MG63 (cell line): ENCODE data around the gene FAM110D. TPM values are rescaled to one million over a fixed set of nuclear protein-coding genes. Genes with fewer than 3 reads are reported as not detected.

ENCODE experiments used
- DNase-seq: peaks from one replicate; pipeline ENCODE4 v3.0.0-alpha.2; 2020
- H3K27me3 ChIP-seq: fragments of 250-450 bp; sonication (Bioruptor Pico); 2 replicates; pipeline ENCODE4 v1.5.1; 2020; ENCODE audit warnings: mild to moderate bottlenecking, moderate library complexity
- H3K36me3 ChIP-seq: fragments of 250-450 bp; sonication (Bioruptor Pico); 2 replicates; pipeline ENCODE4 v1.5.1; 2020; ENCODE audit warnings: mild to moderate bottlenecking, moderate library complexity
- H3K4me3 ChIP-seq: fragments of 250-450 bp; sonication (Bioruptor Pico); 2 replicates; pipeline ENCODE4 v1.5.1; 2020; ENCODE audit warnings: mild to moderate bottlenecking, moderate library complexity
- H3K9me3 ChIP-seq: fragments of 250-450 bp; sonication (Bioruptor Pico); 2 replicates; pipeline ENCODE4 v1.5.1; 2020; ENCODE audit warnings: mild to moderate bottlenecking, moderate library complexity
- total RNA-seq: library from RNA; depleted of rRNA; stranded (reverse); fragments of >200 nt; shearing (Covaris generic); gene quantifications from 2 replicates; pipeline ENCODE4 v1.2.3, GENCODE V29; 2014; ENCODE audit warnings: low replicate concordance; rRNA removed

FAM110D gene
- total RNA-seq, 1 experiment from 2014 or later, result not detected

- DNase-seq, result no peak
- Histone ChIP-seq H3K27me3 (no peaks in the 10 kb centered on the region), H3K4me3 (no peak overlapping the region)
These were observed 32.9 kb downstream of the FAM110D start for GRCh38 chr1:26191739-26192138.

GRCh38 chr1:26195805-26196204 is 36.9 kb downstream of the FAM110D start:
- no peaks in the 10 kb centered on the region for H3K36me3 ChIP-seq
- DNase-seq, result no peak
- H3K4me3 ChIP-seq, result no peak overlapping the region
- H3K9me3 ChIP-seq, result no peaks in the 10 kb centered on the region
- no peaks in the 10 kb centered on the region for H3K27me3 ChIP-seq

More at GRCh38 chr1:26191739-26192138, 32.9 kb downstream of the FAM110D start:
- H3K9me3 ChIP-seq, result no peaks in the 10 kb centered on the region
- no peaks in the 10 kb centered on the region for H3K36me3 ChIP-seq

GRCh38 chr1:26197301-26197700 is 38.4 kb downstream of the FAM110D start:
- DNase-seq, result no peak
- no peak overlapping the region for H3K4me3 ChIP-seq

GRCh38 chr1:26197813-26198212 is 38.9 kb downstream of the FAM110D start:
- no peaks in the 10 kb centered on the region for H3K27me3 ChIP-seq
- H3K4me3 ChIP-seq, result no peak overlapping the region
- DNase-seq, result no peak
- H3K36me3 ChIP-seq, result no peaks in the 10 kb centered on the region
- H3K9me3 ChIP-seq, result no peaks in the 10 kb centered on the region

More at GRCh38 chr1:26197301-26197700, 38.4 kb downstream of the FAM110D start:
- no peaks in the 10 kb centered on the region for H3K27me3 ChIP-seq
- no peaks in the 10 kb centered on the region for H3K9me3 ChIP-seq
- H3K36me3 ChIP-seq, result no peaks in the 10 kb centered on the region

- Histone ChIP-seq H3K9me3 (no peaks in the 10 kb centered on the region), H3K27me3 (no peaks in the 10 kb centered on the region), H3K4me3 (no peak overlapping the region), H3K36me3 (no peaks in the 10 kb centered on the region)
- DNase-seq, result no peak
These were observed 41.5 kb downstream of the FAM110D start for GRCh38 chr1:26200413-26200812.

GRCh38 chr1:26203642-26204318 is 44.9 kb downstream of the FAM110D start:
- Histone ChIP-seq H3K9me3 (no peaks in the 10 kb centered on the region), H3K4me3 (no peak overlapping the region), H3K27me3 (no peaks in the 10 kb centered on the region), H3K36me3 (no peaks in the 10 kb centered on the region)
- no peak for DNase-seq

- Histone ChIP-seq H3K4me3 (no peak overlapping the region), H3K36me3 (no peaks in the 10 kb centered on the region), H3K27me3 (no peaks in the 10 kb centered on the region), H3K9me3 (no peaks in the 10 kb centered on the region)
- no peak for DNase-seq
These were observed 51.4 kb downstream of the FAM110D start for GRCh38 chr1:26210147-26210870.

- no peaks in the 10 kb centered on the region for H3K27me3 ChIP-seq
- H3K9me3 ChIP-seq, result no peaks in the 10 kb centered on the region
These were observed 53.8 kb downstream of the FAM110D start for GRCh38 chr1:26212726-26213125.

GRCh38 chr1:26213335-26213905 is 54.5 kb downstream of the FAM110D start:
- no peak for DNase-seq
- no peaks in the 10 kb centered on the region for H3K27me3 ChIP-seq

More at GRCh38 chr1:26212726-26213125, 53.8 kb downstream of the FAM110D start:
- Histone ChIP-seq H3K4me3 (no peak overlapping the region), H3K36me3 (no peaks in the 10 kb centered on the region)
- no peak for DNase-seq

More at GRCh38 chr1:26213335-26213905, 54.5 kb downstream of the FAM110D start:
- Histone ChIP-seq H3K9me3 (no peaks in the 10 kb centered on the region), H3K36me3 (no peaks in the 10 kb centered on the region), H3K4me3 (no peak overlapping the region)

Other genes starting within 250 kb of the FAM110D start
- 3.3 and 4.5 TPM in 2 replicates for gene PAFAH2, start 161.0 kb upstream of the FAM110D start, total RNA-seq
- not detected in 2 replicates for gene EXTL1, start 137.3 kb upstream of the FAM110D start, total RNA-seq
- gene SLC30A2, start 113.0 kb upstream of the FAM110D start, total RNA-seq, result not detected in 2 replicates
- not detected in 2 replicates for gene TRIM63, start 91.4 kb upstream of the FAM110D start, total RNA-seq
- gene PDIK1L, start 47.3 kb upstream of the FAM110D start, total RNA-seq, result 2.4 and 10.4 TPM in 2 replicates
- not detected in 2 replicates for gene C1orf232, start 9.9 kb downstream of the FAM110D start, total RNA-seq
- 27.8 and 45.7 TPM in 2 replicates for gene ZNF593, start 10.8 kb downstream of the FAM110D start, total RNA-seq
- gene ZNF593OS, start 12.8 kb downstream of the FAM110D start, total RNA-seq, result not detected in 2 replicates
- gene CNKSR1, start 18.4 kb downstream of the FAM110D start, total RNA-seq, result not detected in 2 replicates
- not detected in 2 replicates for gene CATSPER4, start 31.5 kb downstream of the FAM110D start, total RNA-seq
- 13.3 and 13.9 TPM in 2 replicates for gene CEP85, start 75.1 kb downstream of the FAM110D start, total RNA-seq
- gene SH3BGRL3, start 121.0 kb downstream of the FAM110D start, total RNA-seq, result 20.2 and 22.3 TPM in 2 replicates
- gene UBXN11, start 147.6 kb downstream of the FAM110D start, total RNA-seq, result 3.9 and 6.1 TPM in 2 replicates
- not detected in 2 replicates for gene CD52, start 158.9 kb downstream of the FAM110D start, total RNA-seq
- gene CRYBG2, start 195.1 kb downstream of the FAM110D start, total RNA-seq, result not detected in 2 replicates
- gene ZNF683, start 213.7 kb downstream of the FAM110D start, total RNA-seq, result not detected in 2 replicates